Smooth muscle cell (in vitro differentiated cells): ENCODE measurements around the gene OPCML. TPM values are rescaled to one million over a fixed set of nuclear protein-coding genes. Genes with fewer than 3 reads are reported as not detected.

ENCODE experiments used
- DNase-seq: peaks from one replicate; lab custom pipeline; 2025; ENCODE audit not compliant: unreplicated experiment; lab: John Stamatoyannopoulos, UW
- H2AFZ ChIP-seq: fragments of 200-600 bp; sonication (generic); 2 replicates; pipeline ENCODE4 v1.6.0; 2016; ENCODE audit warnings: antibody characterized with exemption, low read depth, mild to moderate bottlenecking
- H3F3A ChIP-seq: fragments of 200-600 bp; sonication (generic); 2 replicates; pipeline ENCODE4 v1.6.0; 2017; ENCODE audit warnings: antibody characterized with exemption, low read depth
- H3K27ac ChIP-seq: fragments of 200-600 bp; sonication (generic); 2 replicates; pipeline ENCODE4 v1.5.1; 2016; ENCODE audit warnings: low read depth, mild to moderate bottlenecking
- H3K27me3 ChIP-seq: fragments of 200-600 bp; sonication (generic); 2 replicates; pipeline ENCODE4 v1.6.1; 2016; ENCODE audit warnings: low read depth, mild to moderate bottlenecking
- H3K36me3 ChIP-seq: fragments of 200-600 bp; sonication (generic); 2 replicates; pipeline ENCODE4 v1.5.1; 2016; ENCODE audit warnings: low read depth
- H3K4me1 ChIP-seq: fragments of 200-600 bp; sonication (generic); 2 replicates; pipeline ENCODE4 v1.5.1; 2016; ENCODE audit warnings: low read depth
- H3K4me2 ChIP-seq: fragments of 200-600 bp; sonication (generic); 2 replicates; pipeline ENCODE4 v1.6.0; 2016; ENCODE audit warnings: mild to moderate bottlenecking
- H3K4me3 ChIP-seq: fragments of 200-600 bp; sonication (generic); 2 replicates; pipeline ENCODE4 v1.5.1; 2016; ENCODE audit warnings: mild to moderate bottlenecking
- H3K79me2 ChIP-seq: fragments of 200-600 bp; sonication (generic); 2 replicates; pipeline ENCODE4 v1.6.0; 2016; ENCODE audit warnings: low read depth, mild to moderate bottlenecking
- H3K9ac ChIP-seq: fragments of 200-600 bp; sonication (generic); 2 replicates; pipeline ENCODE4 v1.6.0; 2016; ENCODE audit warnings: low read depth
- H3K9me3 ChIP-seq: fragments of 200-600 bp; sonication (generic); replicated peaks from 2 replicates; pipeline ENCODE4 v1.5.1; 2016; ENCODE audit warnings: low read depth
- H4K20me1 ChIP-seq: fragments of 200-600 bp; sonication (generic); 2 replicates; pipeline ENCODE4 v1.6.0; 2016; ENCODE audit warnings: low read depth
- WGBS: methylation state at CpG from one replicate; pipeline ENCODE4 v1.1.7; 2016; ENCODE audit warnings: low lambda C conversion rate; 5-methylcytosine and 5-hydroxymethylcytosine counted together
- polyA plus RNA-seq: library from polyadenylated mRNA; unstranded; fragments of >200 nt; fragmentation: Nextera tagmentation; extraction: Ambion mirVana; gene quantifications from 2 replicates; pipeline ENCODE4 v1.2.1, GENCODE V29; 2016
- total RNA-seq: library from RNA; depleted of rRNA; stranded (reverse); fragments of >200 nt; gene quantifications from 2 replicates; pipeline ENCODE4 v1.2.3, GENCODE V29; 2014
- TF ChIP-seq, protein P1 (sequence below): fragments of 200-600 bp; sonication (generic); IDR thresholded peaks from 2 replicates; pipeline ENCODE4 v1.5.1; 2017; ENCODE audit warnings: borderline replicate concordance, mild to moderate bottlenecking, antibody characterized with exemption; ENCODE audit not compliant: insufficient read depth, poor library complexity, severe bottlenecking

Gene OPCML
- total and polyA plus RNA-seq, 2 experiments from 2014 or later: 0.42 to 0.58 TPM

GRCh38 chr11:132933703-132934102 lies 598.6 kb downstream of the OPCML start:
- Histone ChIP-seq H3K79me2 (no peaks in the 10 kb centered on the region), H3F3A (no peaks in the 10 kb centered on the region), H3K36me3 (no peaks in the 10 kb centered on the region), H3K9me3 (no peaks in the 10 kb centered on the region), H3K9ac (no peak overlapping the region), H3K4me2 (no peak overlapping the region), H3K4me3 (no peak overlapping the region), H3K27me3 (no peaks in the 10 kb centered on the region), H2AFZ (no peak overlapping the region), H3K27ac (no peak overlapping the region), H3K4me1 (no peaks in the 10 kb centered on the region), H4K20me1 (no peaks in the 10 kb centered on the region)
- DNase-seq: no peak
- WGBS: 99% methylated on average over 3 of the region's 3 CpGs
- TF ChIP-seq, protein P1, sequence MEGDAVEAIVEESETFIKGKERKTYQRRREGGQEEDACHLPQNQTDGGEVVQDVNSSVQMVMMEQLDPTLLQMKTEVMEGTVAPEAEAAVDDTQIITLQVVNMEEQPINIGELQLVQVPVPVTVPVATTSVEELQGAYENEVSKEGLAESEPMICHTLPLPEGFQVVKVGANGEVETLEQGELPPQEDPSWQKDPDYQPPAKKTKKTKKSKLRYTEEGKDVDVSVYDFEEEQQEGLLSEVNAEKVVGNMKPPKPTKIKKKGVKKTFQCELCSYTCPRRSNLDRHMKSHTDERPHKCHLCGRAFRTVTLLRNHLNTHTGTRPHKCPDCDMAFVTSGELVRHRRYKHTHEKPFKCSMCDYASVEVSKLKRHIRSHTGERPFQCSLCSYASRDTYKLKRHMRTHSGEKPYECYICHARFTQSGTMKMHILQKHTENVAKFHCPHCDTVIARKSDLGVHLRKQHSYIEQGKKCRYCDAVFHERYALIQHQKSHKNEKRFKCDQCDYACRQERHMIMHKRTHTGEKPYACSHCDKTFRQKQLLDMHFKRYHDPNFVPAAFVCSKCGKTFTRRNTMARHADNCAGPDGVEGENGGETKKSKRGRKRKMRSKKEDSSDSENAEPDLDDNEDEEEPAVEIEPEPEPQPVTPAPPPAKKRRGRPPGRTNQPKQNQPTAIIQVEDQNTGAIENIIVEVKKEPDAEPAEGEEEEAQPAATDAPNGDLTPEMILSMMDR: no peak

GRCh38 chr11:132925825-132926469 lies 606.4 kb downstream of the OPCML start:
- no peaks in the 10 kb centered on the region for H3K36me3 ChIP-seq
- H3K4me2 ChIP-seq: no peak overlapping the region
- no peaks in the 10 kb centered on the region for H4K20me1 ChIP-seq
- H3K4me3 ChIP-seq: no peak overlapping the region
- no peaks in the 10 kb centered on the region for H3K4me1 ChIP-seq
- no peaks in the 10 kb centered on the region for H3F3A ChIP-seq
- TF ChIP-seq, protein P1: no peak
- WGBS: 84% methylated on average over 3 of the region's 3 CpGs
- no peak overlapping the region for H2AFZ ChIP-seq
- H3K79me2 ChIP-seq: no peaks in the 10 kb centered on the region
- H3K27ac ChIP-seq: no peak overlapping the region
- no peaks in the 10 kb centered on the region for H3K27me3 ChIP-seq
- H3K9me3 ChIP-seq: no peaks in the 10 kb centered on the region
- no peak for DNase-seq
- no peak overlapping the region for H3K9ac ChIP-seq

GRCh38 chr11:132921597-132921996 lies 610.7 kb downstream of the OPCML start:
- no peaks in the 10 kb centered on the region for H3K79me2 ChIP-seq
- TF ChIP-seq, protein P1: no peak
- H3K27ac ChIP-seq: no peak overlapping the region
- H4K20me1 ChIP-seq: no peaks in the 10 kb centered on the region
- H3K4me1 ChIP-seq: no peaks in the 10 kb centered on the region
- H3K4me3 ChIP-seq: no peak overlapping the region
- H3K36me3 ChIP-seq: no peaks in the 10 kb centered on the region
- no peak overlapping the region for H2AFZ ChIP-seq
- no peaks in the 10 kb centered on the region for H3K9me3 ChIP-seq
- no peaks in the 10 kb centered on the region for H3F3A ChIP-seq
- H3K4me2 ChIP-seq: no peak overlapping the region
- 96% methylated on average over 6 of the region's 6 CpGs for WGBS
- no peaks in the 10 kb centered on the region for H3K27me3 ChIP-seq
- DNase-seq: no peak
- no peak overlapping the region for H3K9ac ChIP-seq

DNA sequence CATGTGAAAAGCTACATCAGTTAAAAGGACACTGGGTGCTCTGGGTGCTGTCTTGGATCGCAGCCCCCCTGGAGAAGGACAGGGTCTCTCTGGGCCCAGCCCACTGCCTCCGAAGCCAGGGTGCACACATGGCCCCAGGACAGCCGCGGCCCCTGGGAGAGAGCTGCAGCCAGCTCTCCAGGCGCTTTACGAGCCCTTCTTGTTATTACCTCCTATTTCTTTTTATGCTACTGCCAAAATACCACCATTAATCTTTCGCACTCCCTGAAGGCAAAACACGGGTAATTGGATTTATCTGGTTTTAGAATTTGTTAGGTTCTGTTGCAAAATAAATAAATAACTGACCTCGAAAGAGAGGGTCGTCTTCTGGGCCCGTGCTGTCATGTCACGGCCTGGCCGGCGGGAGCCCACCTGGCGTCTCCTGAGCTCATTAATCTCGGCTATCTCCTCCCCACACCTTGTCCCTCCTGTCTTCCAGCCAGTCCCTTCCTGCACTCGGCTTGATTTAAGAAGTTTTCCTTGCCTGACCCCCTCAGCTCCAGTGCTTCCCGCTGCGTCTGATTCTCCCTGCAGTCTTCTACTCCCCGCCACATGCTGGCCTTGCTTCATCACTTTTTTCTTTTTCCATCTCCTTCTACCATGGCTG lies 611.7 kb downstream of the OPCML start:
- no peaks in the 10 kb centered on the region for H4K20me1 ChIP-seq
- no peak overlapping the region for H3K27ac ChIP-seq
- H3K36me3 ChIP-seq: no peaks in the 10 kb centered on the region
- H3K79me2 ChIP-seq: no peaks in the 10 kb centered on the region
- no peak overlapping the region for H2AFZ ChIP-seq
- H3K4me3 ChIP-seq: no peak overlapping the region
- TF ChIP-seq, protein P1: no peak
- DNase-seq: no peak
- H3K4me1 ChIP-seq: no peaks in the 10 kb centered on the region
- WGBS: 91% methylated on average over 20 of the region's 20 CpGs
- H3F3A ChIP-seq: no peaks in the 10 kb centered on the region
- H3K9ac ChIP-seq: no peak overlapping the region
- no peak overlapping the region for H3K4me2 ChIP-seq
- H3K27me3 ChIP-seq: no peaks in the 10 kb centered on the region
- no peaks in the 10 kb centered on the region for H3K9me3 ChIP-seq
